ENCODE results near the gene ACTR10.

The ACTR10 gene

GRCh38 chr14:58177125-58177524 lies 22.8 kb upstream of the ACTR10 start:
- TF ChIP-seq POLR2AphosphoS5 (IDR thresholded peaks at IDR 0.05; ENCODE audit: low read depth) (no peak), GABPA (IDR thresholded peaks at IDR 0.05; ENCODE audit: low read depth) (no peak), SPI1 (IDR thresholded peaks at IDR 0.05; ENCODE audit: borderline replicate concordance, low read depth) (no peak), REST (IDR thresholded peaks at IDR 0.05; ENCODE audit: insufficient replicate concordance, low read depth) (no peak), CTCF (IDR thresholded peaks at IDR 0.05; ENCODE audit: insufficient read depth, low read length) (no peak)
- Histone ChIP-seq H3K27ac (replicated peaks) (no peak overlapping the region), H3K27me3 (ENCODE audit: insufficient read depth, poor library complexity, severe bottlenecking) (no peaks in the 10 kb centered on the region), H3K4me3 (replicated peaks; ENCODE audit: insufficient read depth, low read length) (no peak overlapping the region)
- no peak for DNase-seq (ENCODE audit: low read depth in 1 of 2, low spot score in 1 of 2)

GRCh38 chr14:58189176-58189575 lies 10.8 kb upstream of the ACTR10 start:
- Histone ChIP-seq H3K4me3 (replicated peaks; ENCODE audit: insufficient read depth, low read length) (no peak overlapping the region), H3K27me3 (ENCODE audit: insufficient read depth, poor library complexity, severe bottlenecking) (peaks cover 7% of the 10 kb centered on the region), H3K27ac (replicated peaks) (no peak overlapping the region)
- DNase-seq (ENCODE audit: low read depth in 1 of 2, low spot score in 1 of 2) = no peak
- no peak for TF ChIP-seq SPI1 (IDR thresholded peaks at IDR 0.05; ENCODE audit: borderline replicate concordance, low read depth)
- TF ChIP-seq GABPA (IDR thresholded peaks at IDR 0.05; ENCODE audit: low read depth) = no peak
- TF ChIP-seq CTCF (IDR thresholded peaks at IDR 0.05; ENCODE audit: insufficient read depth, low read length) = no peak
- TF ChIP-seq REST (IDR thresholded peaks at IDR 0.05; ENCODE audit: insufficient replicate concordance, low read depth) = no peak
- no peak for TF ChIP-seq POLR2AphosphoS5 (IDR thresholded peaks at IDR 0.05; ENCODE audit: low read depth)

GRCh38 chr14:58191763-58192601 lies 8.0 kb upstream of the ACTR10 start:
- no peak for DNase-seq (ENCODE audit: low read depth in 1 of 2, low spot score in 1 of 2)
- no peak overlapping the region for H3K27ac ChIP-seq (replicated peaks)
- H3K27me3 ChIP-seq (ENCODE audit: insufficient read depth, poor library complexity, severe bottlenecking) = peaks cover 5% of the 10 kb centered on the region
- no peak for TF ChIP-seq CTCF (IDR thresholded peaks at IDR 0.05; ENCODE audit: insufficient read depth, low read length)
- no peak for TF ChIP-seq POLR2AphosphoS5 (IDR thresholded peaks at IDR 0.05; ENCODE audit: low read depth)
- no peak for TF ChIP-seq REST (IDR thresholded peaks at IDR 0.05; ENCODE audit: insufficient replicate concordance, low read depth)
- no peak for TF ChIP-seq GABPA (IDR thresholded peaks at IDR 0.05; ENCODE audit: low read depth)
- TF ChIP-seq SPI1 (IDR thresholded peaks at IDR 0.05; ENCODE audit: borderline replicate concordance, low read depth) = no peak
- no peak overlapping the region for H3K4me3 ChIP-seq (replicated peaks; ENCODE audit: insufficient read depth, low read length)
